Esophagus squamous epithelium (tissue), 5 donors: Measurements from ENCODE around the gene MUC22. TPM values are rescaled to one million over a fixed set of nuclear protein-coding genes. Genes with fewer than 3 reads are reported as not detected.
"Not testable (repeated sequence)": the region's sequence is repeated elsewhere in the genome, so short reads cannot be mapped to it uniquely, and the experiment has no call there.

Experiments
- DNase-seq: peaks from one replicate; lab custom pipeline; 2025; lab: John Stamatoyannopoulos, UW
- H3K27ac ChIP-seq, 4 donors: fragments of 200-600 bp; sonication (generic); one replicate each; pipeline ENCODE4 v1.5.1; 2016 to 2019; ENCODE audit warnings: mild to moderate bottlenecking in 1 of 4
- H3K27me3 ChIP-seq, 4 donors: fragments of 200-600 bp; sonication (generic); 1 replicate in 3 of 4; 2 replicates in 1 of 4; pipeline versions ENCODE4 v1.5.1 to v1.6.0; 2017 to 2021; ENCODE audit warnings: antibody characterized with exemption in 1 of 4
- H3K36me3 ChIP-seq, 3 donors: fragments of 200-600 bp; sonication (generic); one replicate each; pipeline ENCODE4 v1.5.1; 2016 to 2019
- H3K4me1 ChIP-seq, 3 donors: fragments of 200-600 bp; sonication (generic); one replicate each; pipeline ENCODE4 v1.5.1; 2017 to 2019
- H3K4me3 ChIP-seq, 4 donors: fragments of 200-600 bp; sonication (generic); 1 replicate in 3 of 4; 2 replicates in 1 of 4; pipeline ENCODE4 v1.5.1; 2016 to 2019; ENCODE audit warnings: mild to moderate bottlenecking in 2 of 4, moderate library complexity in 1 of 4
- H3K9me3 ChIP-seq, 3 donors: fragments of 200-600 bp; sonication (generic); one replicate each; pipeline ENCODE4 v1.5.1; 2016 to 2019
- POLR2A ChIP-seq, 4 donors: fragments of 450-650 bp; IDR thresholded peaks; one replicate each; pipeline ENCODE4 v1.6.1; 2017; ENCODE audit warnings: antibody characterized with exemption in 4 of 4, mild to moderate bottlenecking in 4 of 4, moderate library complexity in 3 of 4
- WGBS, 2 donors: methylation state at CpG; one replicate each; pipeline ENCODE4 v1.1.5; 2018; 5-methylcytosine and 5-hydroxymethylcytosine counted together
- intact Hi-C: fragments of 100-400 bp; cut with DNase I; formaldehyde crosslinking; loops from one replicate; pipeline ENCODE4 v1.15.0; 2022
- total RNA-seq, 4 donors: library from RNA; depleted of rRNA; stranded (reverse); fragments of >200 nt; gene quantifications; one replicate each; pipeline ENCODE4 v1.1.0, GENCODE V29; 2016
- TF ChIP-seq, protein P1 (sequence below), 6 experiments: fragments of 450-650 bp in 4 of 6; fragments of 200-600 bp in 2 of 6; sonication (generic) in 2 of 6; IDR thresholded peaks; one replicate each; pipeline ENCODE4 v1.5.1; 2016 to 2019; ENCODE audit warnings: antibody characterized with exemption in 6 of 6, mild to moderate bottlenecking in 4 of 6, moderate library complexity in 4 of 6
- donor health status: DM: yes; HTN: yes; CAD: no.

Gene MUC22
- total RNA-seq, 4 donors from 2014 or later: 4.1 to 10.1 (median 7.6) TPM

DNA sequence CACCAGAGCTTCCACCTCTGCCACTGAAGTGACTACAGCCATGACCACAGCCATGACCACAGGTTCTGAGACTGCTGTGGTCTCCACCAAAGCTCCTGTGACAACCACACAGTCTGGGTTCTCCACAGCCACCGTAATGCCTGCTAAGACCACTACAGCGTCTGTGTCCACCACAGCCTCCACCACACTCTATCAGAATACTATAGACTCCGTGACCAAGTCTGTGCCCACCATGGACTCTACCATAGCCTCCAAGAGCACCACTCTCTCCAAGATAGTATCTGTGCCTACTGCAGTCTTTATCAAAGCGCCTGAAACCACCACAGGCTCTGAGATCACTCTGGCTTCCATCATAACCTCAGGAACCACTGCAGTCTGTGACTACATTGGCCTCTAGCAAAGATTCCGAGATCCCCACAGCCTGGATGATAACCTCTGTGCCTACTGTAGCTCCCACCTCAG, 45.1 kb upstream of the MUC22 start:
- no peak for DNase-seq
- Histone ChIP-seq H3K27me3 (no peaks in the 10 kb centered on the region), H3K9me3 (no peaks in the 10 kb centered on the region), H3K4me1 (peaks cover 0 to 43% (median 0%) of the 10 kb centered on the region in 3 donors), H3K4me3 (no peak overlapping the region), H3K36me3 (no peaks in the 10 kb centered on the region), H3K27ac (no peak overlapping the region)
- intact Hi-C loops: no loop called here
- 81 to 90% methylated on average over 5 of the region's 5 CpGs for WGBS, 2 donors
- TF ChIP-seq, protein P1, sequence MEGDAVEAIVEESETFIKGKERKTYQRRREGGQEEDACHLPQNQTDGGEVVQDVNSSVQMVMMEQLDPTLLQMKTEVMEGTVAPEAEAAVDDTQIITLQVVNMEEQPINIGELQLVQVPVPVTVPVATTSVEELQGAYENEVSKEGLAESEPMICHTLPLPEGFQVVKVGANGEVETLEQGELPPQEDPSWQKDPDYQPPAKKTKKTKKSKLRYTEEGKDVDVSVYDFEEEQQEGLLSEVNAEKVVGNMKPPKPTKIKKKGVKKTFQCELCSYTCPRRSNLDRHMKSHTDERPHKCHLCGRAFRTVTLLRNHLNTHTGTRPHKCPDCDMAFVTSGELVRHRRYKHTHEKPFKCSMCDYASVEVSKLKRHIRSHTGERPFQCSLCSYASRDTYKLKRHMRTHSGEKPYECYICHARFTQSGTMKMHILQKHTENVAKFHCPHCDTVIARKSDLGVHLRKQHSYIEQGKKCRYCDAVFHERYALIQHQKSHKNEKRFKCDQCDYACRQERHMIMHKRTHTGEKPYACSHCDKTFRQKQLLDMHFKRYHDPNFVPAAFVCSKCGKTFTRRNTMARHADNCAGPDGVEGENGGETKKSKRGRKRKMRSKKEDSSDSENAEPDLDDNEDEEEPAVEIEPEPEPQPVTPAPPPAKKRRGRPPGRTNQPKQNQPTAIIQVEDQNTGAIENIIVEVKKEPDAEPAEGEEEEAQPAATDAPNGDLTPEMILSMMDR (IDR thresholded peaks at IDR 0.05): no peak
- TF ChIP-seq POLR2A (IDR thresholded peaks at IDR 0.05): no peak

DNA sequence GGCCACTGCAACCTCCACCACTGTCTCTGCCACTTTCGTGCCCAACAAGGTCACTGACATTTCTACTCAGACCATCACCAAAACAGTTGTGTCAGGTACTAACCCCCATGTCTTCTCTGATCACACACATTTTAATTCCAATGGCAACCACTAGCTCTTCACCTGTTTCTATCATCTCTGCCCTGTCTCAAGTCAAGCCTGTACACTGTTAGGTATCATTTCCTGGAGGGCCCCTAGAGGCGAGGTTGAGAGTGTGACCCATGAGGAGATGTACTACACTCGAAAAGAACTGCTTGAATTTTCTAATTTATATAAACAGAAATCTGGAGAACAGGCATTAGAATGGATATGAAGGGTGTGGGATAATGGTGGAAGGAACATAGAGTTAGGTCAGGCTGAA, 44.1 kb upstream of the MUC22 start:
- no peak overlapping the region for H3K4me3 ChIP-seq
- WGBS, 2 donors: 72 to 77% methylated on average over 3 of the region's 3 CpGs
- DNase-seq: no peak
- H3K27ac ChIP-seq: no peak overlapping the region
- H3K9me3 ChIP-seq: no peaks in the 10 kb centered on the region
- no peaks in the 10 kb centered on the region for H3K27me3 ChIP-seq
- TF ChIP-seq POLR2A (IDR thresholded peaks at IDR 0.05): no peak
- TF ChIP-seq, protein P1 (IDR thresholded peaks at IDR 0.05): no peak
- no peaks in the 10 kb centered on the region for H3K36me3 ChIP-seq
- peaks cover 0 to 46% (median 0%) of the 10 kb centered on the region in 3 donors for H3K4me1 ChIP-seq
- intact Hi-C loops: no loop called here

DNA sequence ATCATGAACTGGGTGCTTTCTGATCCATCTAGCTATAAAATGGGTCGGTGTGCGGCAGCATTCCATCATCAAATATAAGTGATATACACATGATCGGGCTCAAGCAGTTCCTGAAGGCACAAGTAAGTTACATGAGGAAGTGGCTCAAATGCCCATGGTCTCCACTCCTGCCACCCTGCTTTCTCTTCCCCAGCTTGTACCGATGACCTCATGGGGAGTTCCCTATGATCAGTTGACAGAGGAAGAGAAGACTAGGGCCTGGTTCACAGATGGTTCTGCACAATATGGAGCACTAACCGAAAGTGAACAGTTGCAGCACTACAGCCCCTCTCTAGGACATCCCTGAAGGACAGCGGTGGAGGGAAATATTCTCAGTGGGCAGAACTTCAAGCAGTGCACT, 41.1 kb upstream of the MUC22 start:
- H3K9me3 ChIP-seq, H3K36me3 ChIP-seq, H3K4me3 ChIP-seq, intact Hi-C loops, DNase-seq: not testable (repeated sequence)
- H3K27me3 ChIP-seq: peaks cover 0 to 11% (median 0%) of the 10 kb centered on the region in 4 donors
- peak overlapping the region in 1 of 4 donors; percentile 9 for H3K27ac ChIP-seq
- peaks cover 0 to 15% (median 0%) of the 10 kb centered on the region in 3 donors for H3K4me1 ChIP-seq
- WGBS, 2 donors: 83 to 92% methylated on average over 5 to 6 of the region's 6 CpGs

DNA sequence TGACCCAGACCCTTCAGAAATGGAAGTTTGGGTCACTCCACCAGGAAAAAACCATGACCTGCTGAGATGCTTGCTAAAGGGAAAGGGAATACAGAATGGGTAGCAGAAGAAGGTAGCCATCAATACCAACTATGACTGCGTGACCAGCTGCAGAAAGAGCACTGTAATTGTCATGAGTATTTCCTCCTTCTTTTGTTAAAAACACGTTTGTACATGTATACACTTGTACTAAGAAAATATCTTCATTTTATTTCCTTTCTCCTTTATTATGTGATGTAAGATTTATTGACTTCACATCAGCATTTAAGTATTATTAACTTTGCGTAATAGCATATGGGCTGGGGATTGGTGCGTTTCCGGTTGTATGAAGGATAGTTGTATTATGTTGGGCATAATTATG, 39.3 kb upstream of the MUC22 start:
- Histone ChIP-seq H3K4me1 (peaks cover 0 to 12% (median 0%) of the 10 kb centered on the region in 3 donors), H3K27me3 (peaks cover 0 to 11% (median 0%) of the 10 kb centered on the region in 4 donors), H3K27ac (peak overlapping the region in 1 of 4 donors; percentile 68), H3K9me3 (no peaks in the 10 kb centered on the region), H3K36me3 (no peaks in the 10 kb centered on the region), H3K4me3 (no peak overlapping the region)
- intact Hi-C loops: no loop called here
- no peak for DNase-seq
- 49 to 58% methylated on average over 5 of the region's 5 CpGs for WGBS, 2 donors
- TF ChIP-seq, protein P1 (IDR thresholded peaks at IDR 0.05): no peak
- TF ChIP-seq POLR2A (IDR thresholded peaks at IDR 0.05): no peak

DNA sequence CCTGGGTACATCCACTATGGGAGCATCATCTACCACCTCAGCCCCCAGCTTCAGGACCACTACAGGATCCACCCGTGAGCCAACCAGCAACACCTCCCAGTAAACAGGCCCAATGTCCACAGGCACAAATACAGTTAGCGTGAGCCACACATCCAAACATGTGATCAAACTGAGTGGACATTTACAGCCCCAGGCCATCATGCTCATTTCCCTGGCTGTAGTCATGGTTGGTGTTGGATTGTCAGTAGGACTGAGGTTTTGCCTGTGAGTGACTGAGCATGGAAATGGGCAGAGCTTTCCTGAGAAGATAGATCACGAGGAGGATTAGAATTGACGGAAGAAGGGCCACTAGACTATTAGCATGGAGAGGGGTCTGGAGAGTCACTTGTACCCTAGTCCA, 37.5 kb upstream of the MUC22 start:
- no peak for TF ChIP-seq POLR2A (IDR thresholded peaks at IDR 0.05)
- TF ChIP-seq, protein P1 (IDR thresholded peaks at IDR 0.05): no peak
- 92 to 100% methylated on average over 3 to 4 of the region's 4 CpGs for WGBS, 2 donors
- intact Hi-C loops: no loop called here
- H3K36me3 ChIP-seq: no peaks in the 10 kb centered on the region
- H3K27me3 ChIP-seq: peaks cover 0 to 11% (median 0%) of the 10 kb centered on the region in 4 donors
- H3K4me3 ChIP-seq: no peak overlapping the region
- peak overlapping the region in 1 of 4 donors; percentile 17 for H3K27ac ChIP-seq
- H3K9me3 ChIP-seq: no peaks in the 10 kb centered on the region
- no peak for DNase-seq
- peaks cover 0 to 18% (median 0%) of the 10 kb centered on the region in 3 donors for H3K4me1 ChIP-seq
